Esophagus muscularis mucosa (tissue), 4 donors: ENCODE measurements around the gene TTC19. TPM values are rescaled to one million over a fixed set of nuclear protein-coding genes. Genes with fewer than 3 reads are reported as not detected.

Experiments used
- DNase-seq: peaks from one replicate; pipeline ENCODE4 v3.0.0-alpha.2; 2017; ENCODE audit errors: extremely low spot score
- H3K27ac ChIP-seq, 4 donors: fragments of 200-600 bp; sonication (generic); replicated peaks in 1 of 4; 1 replicate in 3 of 4; 2 replicates in 1 of 4; pipeline ENCODE4 v1.5.1; 2016 to 2019; ENCODE audit warnings: mild to moderate bottlenecking in 1 of 4
- H3K27me3 ChIP-seq, 4 donors: fragments of 200-600 bp; sonication (generic); one replicate each; pipeline versions ENCODE4 v1.5.1 to v1.6.0; 2016 to 2019
- H3K36me3 ChIP-seq, 4 donors: fragments of 200-600 bp; sonication (generic); one replicate each; pipeline ENCODE4 v1.5.1; 2016 to 2019
- H3K4me1 ChIP-seq, 4 donors: fragments of 200-600 bp; sonication (generic); one replicate each; pipeline ENCODE4 v1.5.1; 2016 to 2019
- H3K4me3 ChIP-seq, 4 donors: fragments of 200-600 bp; sonication (generic); 1 replicate in 2 of 4; 2 replicates in 2 of 4; pipeline ENCODE4 v1.5.1; 2016 to 2019; ENCODE audit warnings: mild to moderate bottlenecking in 4 of 4, moderate library complexity in 1 of 4
- H3K9me3 ChIP-seq, 4 donors: fragments of 200-600 bp; sonication (generic); 1 replicate in 3 of 4; 2 replicates in 1 of 4; pipeline ENCODE4 v1.5.1; 2016 to 2019
- CTCF ChIP-seq, 3 experiments: fragments of 200-600 bp in 2 of 3; fragments of 450-650 bp in 1 of 3; sonication (generic) in 2 of 3; IDR thresholded peaks; one replicate each; pipeline ENCODE4 v1.5.1; 2017 to 2019; ENCODE audit warnings: antibody characterized with exemption in 3 of 3, mild to moderate bottlenecking in 2 of 3, moderate library complexity in 1 of 3
- EP300 ChIP-seq: sonication (generic); formaldehyde crosslinking; IDR thresholded peaks from one replicate; pipeline ENCODE4 v1.6.1; 2017; ENCODE audit warnings: antibody characterized with exemption
- POLR2A ChIP-seq: fragments of 450-650 bp; IDR thresholded peaks from one replicate; pipeline ENCODE4 v1.6.1; 2017; ENCODE audit warnings: antibody characterized with exemption, moderate library complexity, mild to moderate bottlenecking, low read depth
- POLR2AphosphoS5 ChIP-seq, 2 donors: sonication (generic); formaldehyde crosslinking; IDR thresholded peaks; one replicate each; pipeline ENCODE4 v1.6.1; 2017; ENCODE audit warnings: antibody characterized with exemption in 2 of 2
- WGBS: methylation state at CpG from one replicate; pipeline ENCODE4 v1.1.5; 2018; 5-methylcytosine and 5-hydroxymethylcytosine counted together
- intact Hi-C: fragments of 100-400 bp; cut with DNase I; formaldehyde crosslinking; loops from one replicate; pipeline ENCODE4 v1.15.1; 2023
- total RNA-seq, 4 donors: library from RNA; depleted of rRNA; stranded (reverse); fragments of >200 nt; gene quantifications; one replicate each; pipeline versions ENCODE4 v1.1.0 to v1.2.1, GENCODE V29; 2016

TTC19 gene
- total RNA-seq, 4 donors from 2014 or later: 40.9 to 56.4 (median 50.5) TPM

GRCh38 chr17:16072031-16072430 is 72.4 kb downstream of the TTC19 start:
- no peak for TF ChIP-seq POLR2AphosphoS5 (IDR thresholded peaks at IDR 0.05)
- no peak for TF ChIP-seq CTCF (IDR thresholded peaks at IDR 0.05)
- no peak for TF ChIP-seq POLR2A
- no peak for TF ChIP-seq EP300
- no peak overlapping the region for H3K4me3 ChIP-seq
- H3K9me3 ChIP-seq: no peaks in the 10 kb centered on the region
- 92% methylated on average over 1 of the region's 1 CpG for WGBS
- H3K4me1 ChIP-seq: peaks cover 0 to 12% (median 10%) of the 10 kb centered on the region in 4 donors
- no peaks in the 10 kb centered on the region for H3K27me3 ChIP-seq
- DNase-seq: no peak
- H3K36me3 ChIP-seq: peaks cover 47 to 97% (median 70%) of the 10 kb centered on the region in 4 donors
- intact Hi-C loops: no loop called here
- H3K27ac ChIP-seq: no peak overlapping the region

DNA sequence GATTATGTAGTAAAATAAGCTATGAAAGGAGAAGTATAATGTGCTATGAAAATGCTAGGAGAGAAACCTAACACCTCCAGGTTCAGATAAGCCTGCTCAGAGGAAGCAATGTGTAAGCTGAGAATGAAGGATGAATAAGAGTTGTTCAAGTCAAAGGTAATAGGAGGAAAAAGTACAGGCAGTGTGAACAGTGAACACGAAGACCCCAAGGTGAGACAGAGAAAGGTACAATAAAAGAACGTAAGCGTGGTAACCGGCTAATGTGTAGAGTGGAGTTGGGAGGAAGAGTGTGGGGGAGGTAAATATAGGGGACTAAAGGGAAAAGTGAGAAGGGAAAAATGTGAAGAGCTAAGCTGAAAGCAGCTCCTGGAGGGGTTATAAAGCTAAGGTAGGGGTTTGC is 74.2 kb downstream of the TTC19 start:
- peaks cover 54 to 97% (median 75%) of the 10 kb centered on the region in 4 donors for H3K36me3 ChIP-seq
- H3K27me3 ChIP-seq: no peaks in the 10 kb centered on the region
- DNase-seq: no peak
- no peaks in the 10 kb centered on the region for H3K9me3 ChIP-seq
- no peak overlapping the region for H3K4me3 ChIP-seq
- no peak for TF ChIP-seq EP300
- TF ChIP-seq CTCF (IDR thresholded peaks at IDR 0.05): no peak
- no peak for TF ChIP-seq POLR2A
- no peak for TF ChIP-seq POLR2AphosphoS5 (IDR thresholded peaks at IDR 0.05)
- no peak overlapping the region for H3K27ac ChIP-seq
- intact Hi-C loops: no loop called here
- no peaks in the 10 kb centered on the region for H3K4me1 ChIP-seq
- 89% methylated on average over 4 of the region's 4 CpGs for whole genome bisulfite sequencing

DNA sequence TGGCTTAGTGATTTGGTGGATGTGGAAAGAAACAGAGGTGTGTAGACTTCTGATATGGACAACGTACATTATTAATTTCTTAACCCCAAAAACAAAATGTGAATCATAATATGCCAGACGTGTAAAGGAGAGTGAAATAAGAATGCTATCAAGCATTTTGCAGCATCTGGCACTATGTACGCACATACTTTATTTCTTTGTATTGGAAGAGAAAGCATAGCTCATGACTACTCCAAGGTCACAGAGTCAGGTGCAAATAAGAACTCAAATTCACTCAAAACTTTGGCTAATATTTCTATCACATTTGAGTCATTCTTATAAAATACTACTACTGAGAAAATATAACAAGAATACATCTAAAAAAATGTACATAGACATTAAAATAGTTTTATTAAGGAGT is 74.8 kb downstream of the TTC19 start:
- Histone ChIP-seq H3K27me3 (no peaks in the 10 kb centered on the region), H3K27ac (no peak overlapping the region), H3K36me3 (peaks cover 54 to 97% (median 75%) of the 10 kb centered on the region in 4 donors), H3K9me3 (no peaks in the 10 kb centered on the region), H3K4me1 (no peaks in the 10 kb centered on the region), H3K4me3 (no peak overlapping the region)
- WGBS: 97% methylated on average over 3 of the region's 3 CpGs
- TF ChIP-seq POLR2A (no peak), EP300 (no peak), CTCF (IDR thresholded peaks at IDR 0.05) (no peak), POLR2AphosphoS5 (IDR thresholded peaks at IDR 0.05) (no peak)
- DNase-seq: no peak
- intact Hi-C loops: no loop called here

GRCh38 chr17:16075949-16076348 is 76.3 kb downstream of the TTC19 start:
- Histone ChIP-seq H3K27me3 (no peaks in the 10 kb centered on the region), H3K27ac (no peak overlapping the region), H3K4me3 (no peak overlapping the region), H3K36me3 (peaks cover 49 to 93% (median 72%) of the 10 kb centered on the region in 4 donors), H3K9me3 (no peaks in the 10 kb centered on the region), H3K4me1 (no peaks in the 10 kb centered on the region)
- 97% methylated on average over 5 of the region's 5 CpGs for WGBS
- TF ChIP-seq CTCF (IDR thresholded peaks at IDR 0.05) (no peak), EP300 (no peak), POLR2A (no peak), POLR2AphosphoS5 (IDR thresholded peaks at IDR 0.05) (no peak)
- no peak for DNase-seq
- intact Hi-C loops: no loop called here

Other genes starting within 250 kb of the TTC19 start
- under 1 TPM; 0.26 to 0.75 (median 0.37) TPM for gene ADORA2B, start 54.7 kb upstream of the TTC19 start, total RNA-seq
- gene ZSWIM7, start 120 bp upstream of the TTC19 start, total RNA-seq: 10 to 100 TPM; 16.2 to 22.7 (median 17.5) TPM
- 100 to 1,000 TPM; 100 to 123 (median 109) TPM for gene NCOR1, start 215.7 kb downstream of the TTC19 start, total RNA-seq
- 10 to 100 TPM in 3 of 4 donors, 1 to 10 TPM in 1; 10.0 to 21.7 (median 16.5) TPM for gene PIGL, start 217.4 kb downstream of the TTC19 start, total RNA-seq